Measurements from ENCODE around the gene NME2.
"Not testable (repeated sequence)": the region's sequence is repeated elsewhere in the genome, so short reads cannot be mapped to it uniquely, and the experiment has no call there.

Gene NME2

GRCh38 chr17:51153210-51154072 lies 12.8 kb upstream of the NME2 start, which contains the start of gene NME1:
Gene NME1 (plus strand): TSS chr17:51153559. CDS start chr17:51155655, 2,096 bp downstream.
- peak; percentile 96 to 97 for DNase-seq

GRCh38 chr17:51154176-51154575 lies 12.0 kb upstream of the NME2 start:
- no peak for DNase-seq

GRCh38 chr17:51155416-51155815 lies 10.8 kb upstream of the NME2 start:
- no peak for DNase-seq

GRCh38 chr17:51159604-51160003 lies 6.6 kb upstream of the NME2 start:
- no peak for DNase-seq

- DNase-seq: no peak
These were observed 4.7 kb upstream of the NME2 start for GRCh38 chr17:51161541-51161940.

GRCh38 chr17:51164911-51165679 lies 1.1 kb upstream of the NME2 start:
- DNase-seq: peak in 1 of 2 donors; percentile 11

- peak in 1 of 2 donors; percentile 8 for DNase-seq
These were observed 472 bp upstream of the NME2 start for GRCh38 chr17:51165680-51166197.

- DNase-seq: peak; percentile 73 to 74
These were observed 1.0 kb downstream of the NME2 start for GRCh38 chr17:51166987-51167931.

GRCh38 chr17:51169340-51169739 lies 3.1 kb downstream of the NME2 start:
- no peak for DNase-seq

GRCh38 chr17:51170736-51171135 lies 4.5 kb downstream of the NME2 start:
- no peak for DNase-seq

- not testable (repeated sequence) for DNase-seq
These were observed 5.8 kb downstream of the NME2 start for GRCh38 chr17:51172030-51172429.

- DNase-seq: no peak
These were observed 14.3 kb downstream of the NME2 start for GRCh38 chr17:51180486-51180885.

- DNase-seq: no peak
These were observed 17.9 kb downstream of the NME2 start for GRCh38 chr17:51184124-51184523.

- DNase-seq: no peak
These were observed 19.6 kb downstream of the NME2 start for GRCh38 chr17:51185763-51186332.

GRCh38 chr17:51188271-51188833 lies 22.1 kb downstream of the NME2 start:
- DNase-seq: no peak

GRCh38 chr17:51189162-51189561 lies 23.0 kb downstream of the NME2 start:
- no peak for DNase-seq

- DNase-seq: no peak
These were observed 23.4 kb downstream of the NME2 start for GRCh38 chr17:51189628-51190027.

- no peak for DNase-seq
These were observed 25.7 kb downstream of the NME2 start for GRCh38 chr17:51191895-51192294.

GRCh38 chr17:51197754-51198153 lies 31.5 kb downstream of the NME2 start:
- no peak for DNase-seq

- no peak for DNase-seq
These were observed 34.1 kb downstream of the NME2 start for GRCh38 chr17:51200295-51200694.

- no peak for DNase-seq
These were observed 34.6 kb downstream of the NME2 start for GRCh38 chr17:51200846-51201245.

GRCh38 chr17:51203838-51204237 lies 37.6 kb downstream of the NME2 start:
- no peak for DNase-seq

Data from activated CD4-positive, alpha-beta T cell treated with anti-CD3 and anti-CD28 coated beads for 4 hours (primary cell).